ENCODE measurements around the gene CCDC142.
"Not testable (repeated sequence)": the region's sequence is repeated elsewhere in the genome, so short reads cannot be mapped to it uniquely, and the experiment has no call there.

CCDC142 gene

DNA sequence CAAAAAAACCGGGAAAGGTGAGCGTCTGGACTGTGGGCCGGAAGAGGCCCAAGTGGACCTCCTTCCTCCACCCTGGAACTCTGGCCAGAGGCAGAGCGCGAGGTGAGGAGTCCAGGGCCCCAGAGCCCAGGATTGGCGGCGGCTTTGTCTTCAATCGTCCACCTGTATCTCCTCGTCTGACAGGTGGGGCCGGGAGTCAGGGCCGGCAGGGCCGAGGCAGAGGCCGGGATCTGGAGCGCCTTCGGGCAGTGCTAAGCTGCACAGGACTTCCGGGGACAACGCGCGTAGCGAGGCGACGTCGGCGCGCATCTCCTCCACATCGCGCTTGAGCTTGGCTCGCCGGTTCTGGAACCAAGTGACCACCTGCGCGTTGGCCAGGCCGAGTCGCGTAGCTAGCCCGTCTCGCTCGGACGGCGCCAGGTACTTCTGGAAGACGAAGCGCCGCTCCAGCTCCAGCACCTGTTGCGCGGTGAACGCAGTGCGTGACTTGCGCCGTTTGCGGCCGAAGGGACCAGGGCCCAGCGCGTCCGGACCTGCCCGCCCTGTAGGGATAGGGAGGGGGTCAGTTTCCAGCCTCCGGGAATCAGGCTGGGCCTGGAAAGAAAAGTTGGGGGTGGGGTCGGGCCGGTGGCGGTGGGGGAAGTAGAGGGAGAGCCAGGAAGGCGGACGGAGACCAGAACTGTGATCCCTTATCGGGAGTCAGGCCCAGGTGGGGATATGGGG lies 15.1 kb upstream of the CCDC142 start:
- no peak for DNase-seq

GRCh38 chr2:74496997-74497776 lies 14.4 kb upstream of the CCDC142 start:
- DNase-seq = no peak

GRCh38 chr2:74495440-74495839 lies 12.6 kb upstream of the CCDC142 start:
- DNase-seq = no peak

DNA sequence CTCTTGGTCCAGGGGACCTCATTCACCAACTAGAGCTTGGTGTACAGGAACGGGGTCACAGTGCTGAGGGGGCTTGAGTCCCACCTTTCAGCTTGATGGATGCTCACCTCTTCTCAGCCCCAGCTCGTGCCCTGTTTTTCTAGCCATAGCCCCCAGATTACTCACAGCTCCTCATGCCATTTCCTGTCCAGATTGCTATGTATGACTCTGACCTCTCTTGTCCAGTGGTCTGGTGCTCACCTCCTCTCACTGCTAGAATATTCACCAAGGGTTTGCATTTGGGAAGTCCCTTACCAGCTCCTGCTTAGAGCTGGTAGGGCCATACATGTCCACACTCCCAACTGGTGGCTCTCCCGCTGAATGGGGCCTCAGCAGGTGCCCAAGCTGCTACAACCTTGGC lies 10.7 kb upstream of the CCDC142 start:
- DNase-seq = no peak

- DNase-seq = no peak
These were observed 9.1 kb upstream of the CCDC142 start for GRCh38 chr2:74491648-74492544.

- no peak for DNase-seq
These were observed 7.1 kb upstream of the CCDC142 start for GRCh38 chr2:74489906-74490305.

GRCh38 chr2:74488643-74489481 lies 6.1 kb upstream of the CCDC142 start:
- no peak for DNase-seq

DNA sequence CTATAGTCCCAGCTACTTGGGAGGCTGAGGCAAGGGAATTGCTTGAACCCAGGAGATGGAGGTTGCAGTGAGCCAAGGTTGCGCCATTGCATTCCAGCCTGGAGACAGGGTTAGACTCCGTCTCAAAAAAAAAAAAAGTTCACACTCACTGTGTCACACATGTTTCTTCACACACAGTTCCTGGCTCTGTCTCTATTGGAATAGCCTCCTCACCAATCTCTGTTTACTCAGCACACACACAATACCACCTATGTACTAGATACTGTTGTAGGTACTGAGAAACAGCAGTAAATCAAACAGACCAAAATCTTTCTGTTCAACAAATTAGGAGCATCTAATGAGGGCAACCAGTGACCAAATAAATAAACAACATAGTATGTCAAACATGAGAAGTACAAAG lies 3.3 kb upstream of the CCDC142 start:
- no peak for DNase-seq

DNA sequence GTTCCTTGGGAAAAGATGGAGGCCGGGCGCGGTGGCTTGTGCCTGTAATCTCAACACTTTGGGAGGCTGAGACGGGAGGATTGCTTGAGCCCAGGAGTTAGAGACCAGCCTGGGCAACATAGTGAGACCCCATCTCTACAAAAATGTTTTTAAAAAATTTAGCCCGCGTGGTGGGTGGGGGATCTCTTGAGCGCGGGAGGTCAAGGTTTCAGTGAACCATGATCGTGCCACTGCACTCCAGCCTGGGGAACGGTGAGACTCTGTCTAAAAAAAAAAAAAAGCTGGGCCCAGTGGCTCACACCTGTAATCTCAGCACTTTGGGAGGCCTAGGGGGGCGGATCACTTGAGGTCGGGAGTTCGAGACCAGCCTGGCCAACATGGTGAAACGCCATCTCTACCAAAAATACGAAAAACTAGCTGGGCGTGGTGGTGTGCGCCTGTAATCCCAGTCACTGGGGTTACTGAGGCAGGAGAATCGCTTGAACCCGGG lies 922 bp upstream of the CCDC142 start:
- not testable (repeated sequence) for DNase-seq

GRCh38 chr2:74481961-74482800 lies 617 bp downstream of the CCDC142 start:
- no peak for DNase-seq

DNA sequence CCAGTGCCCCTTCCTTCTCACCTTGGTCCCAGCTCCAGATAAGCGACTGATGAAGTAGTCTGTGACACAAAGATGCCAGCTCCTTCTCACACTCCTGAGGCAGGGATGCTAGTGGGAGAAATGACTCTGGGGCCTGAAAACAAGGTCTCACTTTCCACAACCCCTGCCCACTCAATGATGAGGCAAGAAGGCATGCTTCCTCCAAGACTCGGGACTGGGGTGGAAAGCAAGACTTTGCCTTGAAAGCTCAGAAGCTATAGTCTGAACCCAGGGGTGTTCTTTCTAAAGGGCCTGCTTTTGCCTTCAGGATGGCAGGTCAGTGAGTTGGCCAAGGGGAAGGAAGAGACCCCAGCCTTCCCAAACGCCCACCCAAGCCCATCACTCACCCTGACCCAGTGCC lies 1.4 kb downstream of the CCDC142 start:
- DNase-seq = no peak

- DNase-seq = no peak
These were observed 7.9 kb downstream of the CCDC142 start for GRCh38 chr2:74474899-74475298.

DNA sequence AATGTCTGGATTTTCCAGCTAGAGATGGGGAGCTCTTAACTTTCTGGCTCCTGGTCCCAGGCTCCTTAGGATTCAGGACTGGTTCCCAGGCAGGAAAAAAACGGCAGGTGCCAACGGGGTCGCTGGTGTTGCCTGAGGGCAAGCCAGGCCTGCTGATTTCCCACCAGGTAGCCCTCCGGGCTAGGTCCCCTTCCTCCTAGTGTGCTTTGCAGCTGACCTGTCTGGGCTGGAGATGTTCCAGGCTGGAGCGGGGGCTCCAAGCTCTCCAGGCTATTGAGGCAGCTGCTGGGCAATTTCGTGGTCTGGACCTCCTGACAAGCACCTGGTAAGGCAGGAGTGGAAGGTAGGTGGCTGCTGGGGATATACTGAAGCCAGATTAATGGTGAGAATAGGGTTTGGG lies 8.3 kb downstream of the CCDC142 start:
- DNase-seq = no peak

- DNase-seq = no peak
These were observed 9.9 kb downstream of the CCDC142 start for GRCh38 chr2:74472945-74473258.

- peak; percentile 58 for DNase-seq
These were observed 10.5 kb downstream of the CCDC142 start, which contains the start of gene MRPL53 for GRCh38 chr2:74472086-74472944. MRPL53 (minus strand) TSS chr2:74472680; CDS start chr2:74472660, 20 bp downstream.

- no peak for DNase-seq
These were observed 11.3 kb downstream of the CCDC142 start for GRCh38 chr2:74471332-74472065.

GRCh38 chr2:74470742-74471141 lies 12.1 kb downstream of the CCDC142 start:
- DNase-seq = not testable (repeated sequence)

DNA sequence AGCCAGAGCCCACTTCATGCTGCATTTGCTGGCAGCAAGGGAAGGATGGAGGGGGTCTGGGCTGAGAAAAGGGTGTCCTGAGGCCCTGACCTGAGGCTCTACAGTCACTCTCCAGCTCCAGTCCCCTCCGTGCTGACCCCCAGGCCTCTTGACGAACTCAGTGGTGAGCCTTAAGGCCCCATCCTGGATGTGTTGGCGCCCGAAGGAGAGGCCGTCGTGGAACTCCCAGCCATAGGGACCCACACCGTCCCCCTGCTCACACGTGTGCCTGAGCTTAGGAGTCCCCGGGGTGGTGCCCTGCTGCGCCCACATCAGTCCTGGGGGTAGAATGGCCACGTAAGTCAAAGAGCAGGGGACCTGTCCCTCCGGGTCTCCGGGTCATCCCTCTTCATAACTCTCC lies 18.4 kb downstream of the CCDC142 start:
- DNase-seq = no peak

DNA sequence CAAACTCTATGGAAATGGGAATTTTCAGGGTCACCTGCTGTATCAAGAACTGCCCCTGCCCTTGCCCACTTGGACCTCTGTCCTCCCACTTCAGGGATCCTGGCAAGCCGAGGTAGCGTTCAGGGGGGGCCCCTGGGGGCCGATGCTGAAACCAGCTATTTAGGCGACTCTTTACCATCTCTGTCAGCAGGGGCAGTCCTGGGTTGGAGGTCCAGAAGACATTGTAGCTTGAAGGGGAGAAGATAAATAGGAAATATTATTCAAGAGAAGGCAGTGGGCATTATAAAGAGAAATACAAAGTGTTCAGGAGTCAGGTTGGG lies 20.1 kb downstream of the CCDC142 start:
- DNase-seq = no peak
